Measurements from ENCODE around the gene SERTAD1.

SERTAD1 gene

DNA sequence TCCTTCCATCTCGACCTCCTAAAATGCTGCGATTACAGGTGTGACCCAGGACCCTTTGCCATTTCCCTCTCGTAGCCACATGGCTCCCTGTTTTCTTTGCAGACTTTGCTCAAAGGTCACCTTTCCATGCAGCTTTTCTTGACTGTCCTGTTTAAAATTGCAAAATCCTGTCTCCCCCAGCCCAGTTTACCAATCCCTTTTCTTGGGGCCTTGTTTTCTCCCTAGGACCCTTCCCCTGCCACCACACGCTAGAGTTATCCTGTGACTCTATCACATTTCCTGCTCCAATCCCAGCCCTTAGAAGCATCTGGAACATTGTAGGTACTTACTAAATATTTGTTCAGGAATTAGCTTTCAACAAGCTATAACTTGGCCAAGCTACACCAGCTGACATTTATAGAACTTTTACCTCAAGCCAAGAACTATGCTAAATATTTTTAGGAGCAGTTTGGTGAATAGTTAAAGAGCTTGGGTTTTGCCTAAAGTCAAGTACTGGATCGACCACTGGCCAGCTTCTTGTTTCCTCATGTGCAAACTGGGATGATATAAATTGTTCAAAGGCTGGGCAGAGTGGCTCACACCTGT lies 27.5 kb upstream of the SERTAD1 start:
- no peak for DNase-seq (ENCODE audit: low read depth)
- no peak overlapping the region for H3K4me3 ChIP-seq (ENCODE audit: low read depth, low read length)
- TF ChIP-seq, protein P1, sequence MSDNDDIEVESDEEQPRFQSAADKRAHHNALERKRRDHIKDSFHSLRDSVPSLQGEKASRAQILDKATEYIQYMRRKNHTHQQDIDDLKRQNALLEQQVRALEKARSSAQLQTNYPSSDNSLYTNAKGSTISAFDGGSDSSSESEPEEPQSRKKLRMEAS (IDR thresholded peaks at IDR 0.05; ENCODE audit: low read depth, low read length), result no peak
- TF ChIP-seq MYC (IDR thresholded peaks at IDR 0.05; ENCODE audit: low read depth, low read length) (no peak), POLR2A (IDR thresholded peaks at IDR 0.05; ENCODE audit: extremely low read depth, insufficient read length) (no peak)
- TF ChIP-seq, protein P2, sequence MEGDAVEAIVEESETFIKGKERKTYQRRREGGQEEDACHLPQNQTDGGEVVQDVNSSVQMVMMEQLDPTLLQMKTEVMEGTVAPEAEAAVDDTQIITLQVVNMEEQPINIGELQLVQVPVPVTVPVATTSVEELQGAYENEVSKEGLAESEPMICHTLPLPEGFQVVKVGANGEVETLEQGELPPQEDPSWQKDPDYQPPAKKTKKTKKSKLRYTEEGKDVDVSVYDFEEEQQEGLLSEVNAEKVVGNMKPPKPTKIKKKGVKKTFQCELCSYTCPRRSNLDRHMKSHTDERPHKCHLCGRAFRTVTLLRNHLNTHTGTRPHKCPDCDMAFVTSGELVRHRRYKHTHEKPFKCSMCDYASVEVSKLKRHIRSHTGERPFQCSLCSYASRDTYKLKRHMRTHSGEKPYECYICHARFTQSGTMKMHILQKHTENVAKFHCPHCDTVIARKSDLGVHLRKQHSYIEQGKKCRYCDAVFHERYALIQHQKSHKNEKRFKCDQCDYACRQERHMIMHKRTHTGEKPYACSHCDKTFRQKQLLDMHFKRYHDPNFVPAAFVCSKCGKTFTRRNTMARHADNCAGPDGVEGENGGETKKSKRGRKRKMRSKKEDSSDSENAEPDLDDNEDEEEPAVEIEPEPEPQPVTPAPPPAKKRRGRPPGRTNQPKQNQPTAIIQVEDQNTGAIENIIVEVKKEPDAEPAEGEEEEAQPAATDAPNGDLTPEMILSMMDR (IDR thresholded peaks at IDR 0.05; ENCODE audit: low read depth, low read length), result no peak

DNA sequence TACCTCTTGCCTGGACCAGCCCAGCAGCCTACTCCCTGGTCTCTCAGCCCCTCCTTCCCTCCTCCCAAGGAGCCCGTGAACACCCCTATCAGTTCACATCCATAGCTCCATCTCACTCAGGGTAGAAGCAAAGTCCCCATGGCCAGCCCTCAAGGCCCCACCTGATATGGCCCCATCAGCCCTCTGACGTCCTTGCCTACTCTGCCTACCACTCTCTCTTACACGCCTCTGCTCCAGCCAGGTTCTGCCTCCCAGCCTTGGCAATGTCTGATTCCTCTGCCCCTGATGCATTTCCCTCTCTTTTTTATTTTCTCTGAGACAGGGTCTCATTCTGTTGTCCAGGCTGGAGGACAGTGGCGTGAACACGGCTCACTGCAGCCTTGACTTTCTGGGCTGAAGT lies 26.2 kb upstream of the SERTAD1 start:
- no peak for DNase-seq (ENCODE audit: low read depth)
- TF ChIP-seq MYC (IDR thresholded peaks at IDR 0.05; ENCODE audit: low read depth, low read length) (no peak), POLR2A (IDR thresholded peaks at IDR 0.05; ENCODE audit: extremely low read depth, insufficient read length) (no peak)
- TF ChIP-seq, protein P2 (IDR thresholded peaks at IDR 0.05; ENCODE audit: low read depth, low read length), result no peak
- TF ChIP-seq, protein P1 (IDR thresholded peaks at IDR 0.05; ENCODE audit: low read depth, low read length), result no peak
- H3K4me3 ChIP-seq (ENCODE audit: low read depth, low read length), result no peak overlapping the region

DNA sequence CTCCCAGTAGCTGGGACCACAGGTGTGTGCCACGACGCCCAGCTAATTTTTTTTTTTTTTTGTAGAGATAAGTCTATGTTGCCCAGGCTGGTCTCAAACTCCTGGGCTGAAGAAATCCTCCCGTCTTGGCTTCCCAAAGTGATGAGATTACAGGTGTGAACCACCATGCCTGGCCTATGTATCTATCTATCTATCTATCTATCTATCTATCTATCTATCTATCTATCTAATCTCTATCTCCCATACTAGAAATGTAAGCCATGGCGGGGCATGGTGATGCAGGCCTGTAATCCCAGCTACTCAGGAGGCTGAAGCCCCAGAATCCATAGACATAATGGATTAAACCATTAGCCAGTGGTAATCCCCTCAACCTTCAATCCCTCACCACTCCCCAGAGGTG lies 24.9 kb upstream of the SERTAD1 start:
- DNase-seq (ENCODE audit: low read depth), result no peak
- TF ChIP-seq MYC (IDR thresholded peaks at IDR 0.05; ENCODE audit: low read depth, low read length) (no peak), POLR2A (IDR thresholded peaks at IDR 0.05; ENCODE audit: extremely low read depth, insufficient read length) (no peak)
- TF ChIP-seq, protein P2 (IDR thresholded peaks at IDR 0.05; ENCODE audit: low read depth, low read length), result no peak
- TF ChIP-seq, protein P1 (IDR thresholded peaks at IDR 0.05; ENCODE audit: low read depth, low read length), result no peak
- no peak overlapping the region for H3K4me3 ChIP-seq (ENCODE audit: low read depth, low read length)

DNA sequence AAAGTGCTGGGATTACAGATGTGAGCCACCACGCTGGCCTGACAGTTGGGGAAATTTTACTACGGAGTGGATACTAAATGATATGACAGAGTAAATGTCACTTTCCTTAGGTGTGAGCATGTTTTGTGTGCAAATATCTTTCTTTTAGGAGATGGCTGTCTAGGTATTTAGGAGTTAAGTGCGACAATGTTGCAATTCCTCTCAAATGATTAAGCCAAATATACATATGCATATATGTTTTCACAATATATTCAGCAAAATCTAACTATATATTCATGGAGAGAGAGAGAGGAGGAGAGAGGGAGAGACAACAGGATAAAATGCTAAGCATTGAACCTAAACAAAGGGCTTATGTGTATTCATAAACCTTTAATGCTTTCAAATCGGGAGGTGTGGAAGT lies 23.7 kb upstream of the SERTAD1 start:
- TF ChIP-seq MYC (IDR thresholded peaks at IDR 0.05; ENCODE audit: low read depth, low read length) (no peak), POLR2A (IDR thresholded peaks at IDR 0.05; ENCODE audit: extremely low read depth, insufficient read length) (no peak)
- TF ChIP-seq, protein P2 (IDR thresholded peaks at IDR 0.05; ENCODE audit: low read depth, low read length), result no peak
- TF ChIP-seq, protein P1 (IDR thresholded peaks at IDR 0.05; ENCODE audit: low read depth, low read length), result no peak
- no peak for DNase-seq (ENCODE audit: low read depth)

DNA sequence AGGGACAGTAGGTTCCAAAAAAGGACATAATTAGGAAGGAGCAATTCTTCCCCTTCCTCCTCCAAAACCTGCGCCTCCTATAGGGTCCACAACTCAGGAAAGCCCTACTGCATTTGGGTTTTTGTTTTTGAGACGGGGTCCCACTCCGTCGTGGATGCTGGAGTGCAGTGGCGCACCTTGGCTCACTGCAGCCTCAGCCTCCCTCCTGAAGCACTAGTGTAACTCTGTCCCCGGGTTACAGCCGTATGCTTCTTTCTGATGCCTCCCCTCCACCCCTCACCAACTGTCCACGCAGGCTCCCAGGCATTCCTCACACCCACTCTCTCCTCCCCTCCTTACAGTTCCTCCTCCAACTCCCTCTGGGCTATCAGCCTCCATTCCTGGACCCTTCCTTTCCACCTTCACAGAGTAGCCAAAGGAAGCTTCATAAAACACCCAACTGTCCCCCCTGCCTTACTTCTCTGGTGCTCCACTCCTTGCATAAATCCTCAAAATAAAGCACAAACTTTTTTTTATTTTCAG lies 20.5 kb upstream of the SERTAD1 start:
- no peak for DNase-seq (ENCODE audit: low read depth)
- TF ChIP-seq, protein P2 (IDR thresholded peaks at IDR 0.05; ENCODE audit: low read depth, low read length), result no peak
- TF ChIP-seq, protein P1 (IDR thresholded peaks at IDR 0.05; ENCODE audit: low read depth, low read length), result no peak
- TF ChIP-seq POLR2A (IDR thresholded peaks at IDR 0.05; ENCODE audit: extremely low read depth, insufficient read length), result no peak
- TF ChIP-seq MYC (IDR thresholded peaks at IDR 0.05; ENCODE audit: low read depth, low read length), result no peak
- H3K4me3 ChIP-seq (ENCODE audit: low read depth, low read length), result no peak overlapping the region

More for the DNA sequence above, 23.7 kb upstream of the SERTAD1 start:
- H3K4me3 ChIP-seq (ENCODE audit: low read depth, low read length), result no peak overlapping the region

Data from NB4 (cell line).